Measurements from ENCODE around the gene MAP1LC3A. TPM values are rescaled to one million over a fixed set of nuclear protein-coding genes. Genes with fewer than 3 reads are reported as not detected.

MAP1LC3A gene
- total RNA-seq, 1 experiment from 2014 or later = not detected

DNA sequence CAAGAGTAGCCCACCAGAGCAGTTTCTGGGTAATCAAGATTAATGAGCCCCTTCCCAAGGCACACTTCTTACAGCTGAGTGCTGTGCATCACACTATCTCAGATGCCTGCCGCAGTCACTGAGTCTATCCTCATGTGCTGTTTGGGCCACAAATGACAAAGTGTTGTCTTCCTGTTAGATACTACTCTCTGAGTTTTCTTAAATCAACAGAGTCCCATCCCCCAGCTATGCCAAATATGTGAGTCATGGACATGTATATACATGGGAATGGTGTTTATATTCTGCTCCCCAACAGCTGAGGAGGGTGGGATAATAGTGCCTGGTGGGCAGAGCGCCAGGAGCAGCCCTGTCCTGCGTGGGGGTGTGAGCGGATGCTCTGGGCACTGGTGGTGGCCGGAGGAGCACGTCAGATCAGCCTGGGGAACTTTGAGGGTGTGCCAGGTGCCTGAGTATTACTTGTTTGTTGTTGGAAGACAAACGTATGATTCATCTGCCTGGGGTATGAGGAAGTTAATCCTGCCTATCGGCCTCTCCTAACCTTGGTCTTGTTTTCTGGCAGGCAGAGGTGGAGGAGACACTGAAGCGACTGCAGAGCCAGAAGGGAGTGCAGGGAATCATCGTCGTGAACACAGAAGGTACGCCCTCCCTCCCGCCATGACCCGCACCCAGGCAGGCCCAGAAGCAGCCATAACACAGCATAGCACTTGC is 32.7 kb upstream of the MAP1LC3A start (continued):
- TF ChIP-seq RAD21 (IDR thresholded peaks at IDR 0.05; ENCODE audit: low read depth) (peak; percentile 18; the same call in 1 of the 2 replicates), ZFX (IDR thresholded peaks at IDR 0.05) (no peak), EZH2phosphoT487 (IDR thresholded peaks at IDR 0.05; ENCODE audit: borderline replicate concordance) (no peak), CEBPB (IDR thresholded peaks at IDR 0.05; ENCODE audit: low read depth) (peak; percentile 54; the same call in 1 of the 2 replicates), FOSL1 (IDR thresholded peaks at IDR 0.05; ENCODE audit: low read depth) (peak; percentile 95), JUND (IDR thresholded peaks at IDR 0.05) (peak; percentile 96)

- POLR2A ChIA-PET = no interaction called here
- H4K20me1 ChIP-seq (ENCODE audit: insufficient read depth) = no peaks in the 10 kb centered on the region; the same call in 1 of the 2 replicates
- CTCF ChIA-PET = interaction anchor here (1.9 to 6.0 kb wide), 2 partner anchors 10 to 213 kb away, joined by 9 to 127 read pairs; partner anchors contain the start of gene DYNLRB1
These were observed 32.1 kb upstream of the MAP1LC3A start for GRCh38 chr20:34526466-34526865.

DNA sequence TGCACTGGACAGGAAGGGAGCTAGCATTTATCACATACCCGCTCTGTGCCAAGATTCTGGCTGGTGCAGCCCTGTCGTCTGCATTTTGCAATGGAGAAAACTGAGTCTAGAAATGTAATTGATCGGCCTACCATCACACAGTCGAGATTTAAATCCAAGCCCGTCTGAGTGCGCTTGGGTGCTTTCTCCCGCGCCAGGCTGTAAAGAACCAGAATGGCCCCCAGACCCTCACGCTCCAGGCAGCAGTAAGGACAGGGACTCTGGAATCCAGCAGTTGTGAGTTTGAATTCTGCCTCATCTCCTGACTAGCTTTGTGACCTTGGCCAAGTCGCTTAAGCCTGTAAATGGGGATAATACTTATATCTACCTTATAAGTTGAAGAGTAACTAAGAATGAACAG is 31.5 kb upstream of the MAP1LC3A start:
- no peaks in the 10 kb centered on the region for H3K9me2 ChIP-seq (ENCODE audit: insufficient read depth)
- peaks cover 30 to 44% of the 10 kb centered on the region in 2 experiments for H3K4me1 ChIP-seq (ENCODE audit: control insufficient read depth in 1 of 2, insufficient read depth in 2 of 2, low read length in 2 of 2)
- no peak for ATAC-seq
- H3K9me3 ChIP-seq (ENCODE audit: control insufficient read depth in 1 of 2, insufficient read depth in 1 of 2, low read depth in 1 of 2, low read length in 2 of 2) = no peaks in the 10 kb centered on the region
- DNase-seq (ENCODE audit: low read depth, low spot score) = no peak
- RAD21 ChIA-PET (ENCODE audit: low non-redundant PET in 1 of 2, low total read pairs in 2 of 2, uncharacterized antibody in 2 of 2, unreplicated experiment in 2 of 2) = interaction anchor here in 1 of 2 experiments (0.8 kb wide), 1 partner anchor 214 kb away, joined by 3 read pairs; no protein-coding TSS in a partner anchor
- BruUV-seq (replicated peaks) = no TSS peak
- CTCF ChIA-PET = interaction anchor here (6.0 kb wide), 1 partner anchor 214 kb away, joined by 127 read pairs; no protein-coding TSS in a partner anchor
- H2AFZ ChIP-seq (ENCODE audit: low read depth, low read length, poor library complexity, severe bottlenecking) = no peak overlapping the region
- intact Hi-C loops (cut with micrococcal nuclease) = no loop called here
- peak overlapping the region; percentile 73 for H3K4me2 ChIP-seq (ENCODE audit: low read length)
- H3K27me3 ChIP-seq (ENCODE audit: insufficient read depth, low read length) = no peaks in the 10 kb centered on the region
- no peaks in the 10 kb centered on the region; the same call in 1 of the 2 replicates for H4K20me1 ChIP-seq (ENCODE audit: insufficient read depth)
- POLR2A ChIA-PET = no interaction called here
- H3K4me3 ChIP-seq (replicated peaks in 1 of 2; ENCODE audit: low read depth in 1 of 2, low read length in 2 of 2) = no peak overlapping the region
- peak overlapping the region; percentile 59 for H3K9ac ChIP-seq (ENCODE audit: low read length)
- H3K79me2 ChIP-seq (ENCODE audit: insufficient read depth, low read length) = peaks cover 56% of the 10 kb centered on the region
- H3K36me3 ChIP-seq (ENCODE audit: control insufficient read depth in 1 of 2, insufficient read depth in 2 of 2, low read length in 2 of 2) = peaks cover 10 to 36% of the 10 kb centered on the region in 2 experiments
- H3K27ac ChIP-seq (ENCODE audit: low read depth, low read length) = peak overlapping the region; percentile 78
- TF ChIP-seq, protein P1, sequence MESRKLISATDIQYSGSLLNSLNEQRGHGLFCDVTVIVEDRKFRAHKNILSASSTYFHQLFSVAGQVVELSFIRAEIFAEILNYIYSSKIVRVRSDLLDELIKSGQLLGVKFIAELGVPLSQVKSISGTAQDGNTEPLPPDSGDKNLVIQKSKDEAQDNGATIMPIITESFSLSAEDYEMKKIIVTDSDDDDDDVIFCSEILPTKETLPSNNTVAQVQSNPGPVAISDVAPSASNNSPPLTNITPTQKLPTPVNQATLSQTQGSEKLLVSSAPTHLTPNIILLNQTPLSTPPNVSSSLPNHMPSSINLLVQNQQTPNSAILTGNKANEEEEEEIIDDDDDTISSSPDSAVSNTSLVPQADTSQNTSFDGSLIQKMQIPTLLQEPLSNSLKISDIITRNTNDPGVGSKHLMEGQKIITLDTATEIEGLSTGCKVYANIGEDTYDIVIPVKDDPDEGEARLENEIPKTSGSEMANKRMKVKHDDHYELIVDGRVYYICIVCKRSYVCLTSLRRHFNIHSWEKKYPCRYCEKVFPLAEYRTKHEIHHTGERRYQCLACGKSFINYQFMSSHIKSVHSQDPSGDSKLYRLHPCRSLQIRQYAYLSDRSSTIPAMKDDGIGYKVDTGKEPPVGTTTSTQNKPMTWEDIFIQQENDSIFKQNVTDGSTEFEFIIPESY (IDR thresholded peaks at IDR 0.05; ENCODE audit: extremely low read depth, insufficient replicate concordance, low read length) = no peak
- TF ChIP-seq MAX (IDR thresholded peaks at IDR 0.05) (no peak), CTCF (IDR thresholded peaks at IDR 0.05 in 2 of 3, conservative IDR thresholded peaks at IDR 0.05 in 1 of 3; ENCODE audit: borderline replicate concordance in 1 of 3, insufficient read depth in 1 of 3, low read depth in 2 of 3, low read length in 2 of 3) (no peak), POLR2A (IDR thresholded peaks at IDR 0.05; ENCODE audit: borderline replicate concordance, extremely low read depth, insufficient read depth, insufficient read length) (no peak)
- TF ChIP-seq, protein P2, sequence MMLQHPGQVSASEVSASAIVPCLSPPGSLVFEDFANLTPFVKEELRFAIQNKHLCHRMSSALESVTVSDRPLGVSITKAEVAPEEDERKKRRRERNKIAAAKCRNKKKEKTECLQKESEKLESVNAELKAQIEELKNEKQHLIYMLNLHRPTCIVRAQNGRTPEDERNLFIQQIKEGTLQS (IDR thresholded peaks at IDR 0.05) = no peak

More at GRCh38 chr20:34526466-34526865, 32.1 kb upstream of the MAP1LC3A start:
- Histone ChIP-seq H3K9ac (ENCODE audit: low read length) (peak overlapping the region; percentile 59), H3K27me3 (ENCODE audit: insufficient read depth, low read length) (no peaks in the 10 kb centered on the region), H2AFZ (ENCODE audit: low read depth, low read length, poor library complexity, severe bottlenecking) (no peak overlapping the region), H3K9me3 (ENCODE audit: control insufficient read depth in 1 of 2, insufficient read depth in 1 of 2, low read depth in 1 of 2, low read length in 2 of 2) (no peaks in the 10 kb centered on the region), H3K36me3 (ENCODE audit: control insufficient read depth in 1 of 2, insufficient read depth in 2 of 2, low read length in 2 of 2) (peaks cover 10 to 35% of the 10 kb centered on the region in 2 experiments), H3K4me2 (ENCODE audit: low read length) (peak overlapping the region; percentile 73), H3K79me2 (ENCODE audit: insufficient read depth, low read length) (peaks cover 61% of the 10 kb centered on the region), H3K4me1 (ENCODE audit: control insufficient read depth in 1 of 2, insufficient read depth in 2 of 2, low read length in 2 of 2) (peaks cover 30 to 44% of the 10 kb centered on the region in 2 experiments), H3K4me3 (replicated peaks in 1 of 2; ENCODE audit: low read depth in 1 of 2, low read length in 2 of 2) (peak overlapping the region; percentile 21 to 23), H3K9me2 (ENCODE audit: insufficient read depth) (no peaks in the 10 kb centered on the region), H3K27ac (ENCODE audit: low read depth, low read length) (peak overlapping the region; percentile 78)
- DNase-seq (ENCODE audit: low read depth, low spot score) = no peak
- ATAC-seq = no peak
- TF ChIP-seq SRF (IDR thresholded peaks at IDR 0.05; ENCODE audit: low read depth) (0 out of 2 replicates have a peak, but pooled peaks have one; percentile 1), RAD21 (IDR thresholded peaks at IDR 0.05; ENCODE audit: low read depth) (no peak)
- TSS peak; percentile 49 for BruUV-seq (replicated peaks)
- intact Hi-C loops (cut with micrococcal nuclease) = no loop called here
- RAD21 ChIA-PET (ENCODE audit: low non-redundant PET in 1 of 2, low total read pairs in 2 of 2, uncharacterized antibody in 2 of 2, unreplicated experiment in 2 of 2) = interaction anchor here (0.8 to 1.1 kb wide), 2 partner anchors 212 to 213 kb away, joined by 3 to 4 read pairs; no protein-coding TSS in a partner anchor
